Measurements from ENCODE around the gene ITGB4.

Gene ITGB4

DNA sequence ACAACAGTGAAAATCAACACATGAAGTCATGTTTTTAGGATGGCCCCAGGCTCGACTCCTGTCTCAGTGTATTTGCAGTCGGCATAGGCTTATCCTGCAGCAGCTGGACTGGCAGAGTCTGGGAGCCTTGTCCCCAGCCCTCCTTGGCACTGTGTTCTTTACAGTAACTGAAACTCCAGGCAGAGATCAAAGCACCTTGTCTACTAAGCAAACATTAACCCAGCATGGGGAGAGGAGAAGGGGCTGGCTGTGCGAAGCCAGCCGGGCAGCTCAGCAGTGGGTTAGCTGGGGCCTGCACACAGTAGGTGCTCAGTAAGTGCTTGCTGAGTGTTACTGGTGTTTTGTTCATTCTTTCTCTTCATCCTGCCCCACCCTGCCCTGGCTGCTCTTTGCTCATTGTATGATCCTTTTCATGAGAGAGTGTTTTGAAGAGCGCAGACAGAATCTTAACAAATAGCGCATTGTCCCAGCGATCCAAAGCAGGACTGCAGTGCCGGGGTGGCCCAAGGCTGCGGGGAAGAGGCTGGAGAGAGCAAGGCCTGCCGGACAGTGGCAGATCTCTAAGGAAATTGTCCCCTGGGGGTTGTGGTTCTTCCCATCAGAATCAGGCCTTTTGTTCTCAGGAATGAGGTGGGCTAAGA, 23.5 kb upstream of the ITGB4 start:
- no peak for DNase-seq (ENCODE audit: low read depth in 2 of 2)

DNA sequence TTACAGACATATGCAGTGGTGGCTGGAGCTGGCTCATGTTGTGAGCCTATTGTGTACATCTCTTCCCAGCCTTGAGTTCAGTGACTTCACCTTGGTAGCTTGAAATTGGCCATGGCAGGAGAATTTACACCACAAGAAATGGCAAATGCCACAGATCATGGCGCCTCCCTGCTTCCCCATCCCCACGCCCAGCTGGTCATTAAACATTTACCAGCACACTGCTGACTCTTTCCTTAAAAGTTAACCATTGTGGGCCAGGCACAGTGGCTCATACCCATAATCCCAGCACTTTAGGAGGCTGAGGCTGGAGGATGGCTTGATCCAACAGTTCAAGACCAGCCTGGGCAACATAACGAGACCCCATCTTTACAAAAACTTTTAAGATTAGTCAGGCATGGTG, 22.6 kb upstream of the ITGB4 start:
- no peak for DNase-seq (ENCODE audit: low read depth in 2 of 2)

GRCh38 chr17:75701288-75701687, 20.0 kb upstream of the ITGB4 start:
- no peak for DNase-seq (ENCODE audit: low read depth in 2 of 2)

DNA sequence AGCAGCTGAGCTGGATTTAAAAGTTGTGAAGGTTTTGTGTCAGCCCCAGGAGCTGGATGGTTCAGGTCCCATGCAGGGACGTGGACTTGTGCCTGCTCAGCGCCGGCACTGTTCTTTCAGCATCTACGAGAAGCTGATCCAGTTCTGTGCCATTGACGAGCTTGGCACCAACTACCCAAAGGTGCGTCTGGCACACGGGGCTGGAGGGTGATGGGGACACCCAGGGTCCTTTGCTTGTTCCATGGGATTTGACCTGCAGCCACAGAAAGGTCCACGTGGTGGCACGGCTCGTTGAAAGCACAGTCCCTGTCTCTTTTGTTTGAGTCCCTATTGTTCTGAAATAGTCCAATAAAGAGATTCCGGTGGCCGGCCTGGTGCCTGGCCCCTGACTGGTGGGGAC, 18.1 kb upstream of the ITGB4 start:
- DNase-seq (ENCODE audit: low read depth in 2 of 2) = no peak

- DNase-seq (ENCODE audit: low read depth in 2 of 2) = no peak
Observed at GRCh38 chr17:75703591-75703990, 17.7 kb upstream of the ITGB4 start.

DNA sequence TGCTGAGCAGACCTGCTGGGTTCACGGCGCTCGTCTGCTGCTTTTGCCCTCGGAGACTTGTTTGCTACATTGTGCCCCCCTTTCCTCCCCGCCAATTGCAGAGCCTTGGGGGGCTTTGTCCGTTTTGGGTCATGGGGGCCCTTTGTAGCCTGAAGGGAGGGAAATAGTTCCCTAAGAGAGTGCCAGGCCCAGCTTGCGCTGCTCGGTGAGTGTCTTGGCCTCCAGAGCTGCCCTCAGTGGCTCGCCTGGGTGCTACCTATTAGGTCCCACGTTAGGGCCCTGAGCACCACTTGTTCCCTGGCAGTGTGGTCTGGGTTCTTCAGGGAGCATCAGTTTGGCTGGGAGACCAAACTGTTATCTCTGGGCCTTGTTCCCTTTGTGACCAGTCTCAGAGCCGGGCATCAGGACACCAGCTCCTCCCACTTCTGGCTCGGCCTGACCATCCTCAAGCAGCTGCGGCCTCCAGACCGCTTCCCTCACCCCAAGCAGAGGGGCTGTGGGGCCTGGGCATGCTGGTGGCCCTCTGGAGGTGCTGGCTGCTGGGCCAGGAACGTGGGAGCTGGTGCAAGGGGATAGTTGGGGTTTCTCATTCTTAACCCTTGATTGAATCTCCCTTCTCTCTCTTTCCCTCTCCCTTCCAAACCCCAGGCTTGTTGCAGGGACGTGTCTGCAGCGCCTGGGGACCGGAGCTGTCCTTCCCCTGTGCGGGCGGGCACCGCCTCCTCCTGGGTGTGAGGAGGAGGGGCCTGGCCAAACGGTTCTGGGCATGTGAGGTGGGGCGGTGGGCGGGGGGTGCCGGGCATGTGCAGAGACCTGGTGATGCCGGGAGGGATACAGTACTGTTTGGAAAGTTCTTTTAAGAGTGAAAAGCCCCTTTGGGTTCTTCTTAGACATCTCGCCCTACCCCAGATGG, 16.0 kb upstream of the ITGB4 start:
- DNase-seq (ENCODE audit: low read depth in 2 of 2) = no peak

DNA sequence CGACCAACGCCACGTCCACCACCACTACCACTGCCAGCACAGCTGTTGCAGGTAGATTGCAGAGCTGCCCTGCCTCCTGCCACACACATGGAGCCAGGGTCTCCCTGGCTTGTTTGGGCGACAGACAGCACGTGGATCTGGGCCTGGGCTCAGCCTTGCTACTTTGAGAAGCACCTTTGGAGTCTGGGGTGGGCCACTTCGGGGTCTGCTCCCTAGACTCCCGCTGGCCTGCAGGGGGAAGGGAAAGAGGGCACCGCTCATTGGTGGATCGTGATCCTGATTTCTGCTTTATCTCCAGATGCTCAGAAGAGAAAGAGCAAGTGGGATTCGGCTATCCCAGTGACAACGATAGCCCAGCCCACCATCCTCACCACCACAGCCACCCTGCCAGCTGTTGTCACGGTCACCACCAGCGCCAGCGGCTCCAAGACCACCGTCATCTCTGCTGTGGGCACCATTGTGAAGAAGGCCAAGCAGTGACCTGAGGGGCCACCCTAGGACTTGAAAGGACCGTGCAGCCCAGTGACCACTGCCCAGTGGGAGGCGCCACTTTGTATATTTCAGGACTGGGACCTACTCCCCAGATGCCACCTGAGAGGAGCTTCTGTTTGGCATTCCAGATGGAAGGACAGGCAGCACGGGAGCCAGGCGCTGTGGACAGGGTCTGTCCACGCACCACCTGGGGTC, 15.1 kb upstream of the ITGB4 start:
- no peak for DNase-seq (ENCODE audit: low read depth in 2 of 2)

DNA sequence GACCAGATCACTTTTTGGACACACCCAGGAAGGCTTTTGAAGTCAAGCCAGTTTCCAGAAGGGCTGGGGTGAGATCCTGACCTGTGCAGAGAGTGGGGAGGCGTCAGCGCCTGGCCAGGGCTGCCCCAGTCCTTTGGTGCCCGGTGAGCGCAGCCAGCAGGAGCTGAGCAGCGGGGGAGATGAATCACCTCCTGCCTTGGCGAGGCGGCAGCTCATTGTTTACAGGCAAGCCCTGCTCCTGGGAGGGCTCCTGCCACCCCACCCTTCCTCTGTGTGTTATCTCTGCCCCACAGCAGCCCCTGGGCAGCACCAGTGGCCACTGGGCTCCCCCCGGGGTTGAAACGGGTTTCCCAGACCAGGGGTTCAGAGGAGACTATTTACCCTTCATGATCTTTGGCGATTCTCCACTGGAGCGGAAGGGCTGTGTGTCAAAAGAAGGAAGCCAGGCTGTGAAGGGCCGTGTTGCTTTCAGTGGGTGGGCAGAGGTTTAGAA, 14.1 kb upstream of the ITGB4 start:
- no peak for DNase-seq (ENCODE audit: low read depth in 2 of 2)

DNA sequence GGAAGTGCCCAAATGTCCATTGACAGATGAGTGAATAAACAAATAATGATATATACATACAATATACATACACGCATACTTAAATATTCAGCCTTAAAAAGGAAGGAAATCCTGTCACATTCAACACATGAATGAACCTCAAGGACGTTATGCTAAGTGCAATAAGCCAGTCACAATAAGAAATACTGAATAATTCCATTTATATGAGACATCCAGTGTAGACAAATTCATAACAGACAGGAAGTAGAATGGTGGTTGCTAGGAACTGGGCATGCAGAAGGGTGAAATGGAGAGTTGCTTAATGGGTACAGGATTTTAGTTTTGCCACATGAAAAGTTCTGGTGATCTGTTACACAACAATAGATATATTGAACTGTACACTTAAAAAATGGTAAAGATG, 8.8 kb upstream of the ITGB4 start:
- no peak for DNase-seq (ENCODE audit: low read depth in 2 of 2)

DNA sequence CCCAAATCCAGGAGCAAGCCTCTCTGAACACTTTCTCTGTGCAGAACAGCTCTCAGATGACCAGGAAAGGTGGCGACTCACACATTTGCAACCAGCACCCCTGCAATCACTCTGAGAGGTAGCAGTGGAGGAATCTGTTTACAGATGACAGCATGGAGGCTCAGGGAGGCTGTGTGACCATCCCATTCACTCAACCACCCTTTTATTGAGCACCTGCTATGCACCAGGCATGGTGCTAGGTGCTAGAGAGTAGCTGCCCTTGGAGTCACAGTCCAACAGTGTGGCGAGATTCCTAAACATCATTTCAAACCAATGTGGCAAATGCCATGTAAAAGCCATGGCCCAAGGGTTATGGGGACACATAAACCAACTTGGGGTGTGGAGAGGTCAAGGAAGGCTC, 1.5 kb upstream of the ITGB4 start:
- DNase-seq (ENCODE audit: low read depth in 2 of 2) = no peak

GRCh38 chr17:75721463-75722011, 278 bp downstream of the ITGB4 start:
- DNase-seq (ENCODE audit: low read depth in 2 of 2) = no peak

- no peak for DNase-seq (ENCODE audit: low read depth in 2 of 2)
Observed at GRCh38 chr17:75722076-75722475, 817 bp downstream of the ITGB4 start.

- DNase-seq (ENCODE audit: low read depth in 2 of 2) = no peak
Observed at GRCh38 chr17:75722542-75723095, 1.4 kb downstream of the ITGB4 start.

GRCh38 chr17:75723171-75723930, 2.1 kb downstream of the ITGB4 start:
- no peak for DNase-seq (ENCODE audit: low read depth in 2 of 2)

- no peak for DNase-seq (ENCODE audit: low read depth in 2 of 2)
Observed at GRCh38 chr17:75724016-75725003, 3.1 kb downstream of the ITGB4 start.

GRCh38 chr17:75725504-75725903, 4.2 kb downstream of the ITGB4 start:
- no peak for DNase-seq (ENCODE audit: low read depth in 2 of 2)

GRCh38 chr17:75727391-75727790, 6.1 kb downstream of the ITGB4 start:
- no peak for DNase-seq (ENCODE audit: low read depth in 2 of 2)

GRCh38 chr17:75729351-75729750, 8.1 kb downstream of the ITGB4 start:
- no peak for DNase-seq (ENCODE audit: low read depth in 2 of 2)

GRCh38 chr17:75730065-75730464, 8.8 kb downstream of the ITGB4 start:
- DNase-seq (ENCODE audit: low read depth in 2 of 2) = no peak
